Retinal pigment epithelial cell (primary cell): ENCODE results near the gene MAFG.
"Not testable (repeated sequence)": the region's sequence is repeated elsewhere in the genome, so short reads cannot be mapped to it uniquely, and the experiment has no call there.

ENCODE experiments used
- DNase-seq: peaks from one replicate; pipeline ENCODE4 v3.0.0-alpha.2; 2010; ENCODE audit warnings: low read depth
- H3K4me3 ChIP-seq: 2 replicates; pipeline ENCODE4 v1.5.1; 2011; ENCODE audit warnings: mild to moderate bottlenecking, low read length, control low read depth, moderate library complexity
- TF ChIP-seq, protein P1 (sequence below): conservative IDR thresholded peaks from 2 replicates; pipeline ENCODE4 v1.5.1; 2011; ENCODE audit warnings: low read depth, low read length, control low read depth, inconsistent platforms

Gene MAFG

DNA sequence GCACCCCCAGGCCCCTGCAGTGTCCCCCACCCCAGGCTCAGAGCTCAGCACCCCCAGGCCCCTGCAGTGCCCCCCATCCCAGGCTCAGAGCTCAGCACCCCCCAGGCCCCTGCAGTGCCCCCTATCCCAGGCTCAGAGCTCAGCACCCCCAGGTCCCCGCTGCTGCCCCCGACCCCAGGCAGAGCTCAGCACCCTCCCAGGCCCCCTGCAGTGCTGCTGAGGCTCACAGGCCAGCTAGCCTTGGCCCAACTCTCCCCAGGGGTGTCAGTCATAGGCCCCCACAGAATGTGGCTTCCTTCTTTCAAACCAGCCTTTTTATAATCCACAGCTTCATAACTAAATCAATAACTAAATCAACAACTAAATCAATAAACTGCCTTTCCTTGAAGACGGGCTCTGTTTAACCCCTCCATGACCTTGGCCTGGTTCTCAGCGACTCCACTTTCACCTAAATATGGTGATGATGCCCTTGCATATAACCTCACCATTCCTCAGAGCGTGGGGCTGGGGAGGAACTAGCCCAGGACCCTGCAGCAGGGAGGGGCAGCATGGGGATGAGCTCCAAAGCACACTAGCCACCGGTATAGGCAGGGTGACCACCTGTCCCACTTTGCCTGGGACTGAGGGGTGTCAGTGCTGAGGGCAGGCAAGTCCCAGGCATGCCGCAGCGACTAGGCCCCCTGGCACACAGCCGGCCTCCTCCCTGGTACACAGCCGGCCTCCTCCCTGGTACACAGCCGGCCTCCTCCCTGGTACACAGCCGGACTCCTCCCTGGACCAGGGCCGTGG lies 28.4 kb upstream of the MAFG start:
- H3K4me3 ChIP-seq: no peak overlapping the region
- no peak for DNase-seq
- TF ChIP-seq, protein P1, sequence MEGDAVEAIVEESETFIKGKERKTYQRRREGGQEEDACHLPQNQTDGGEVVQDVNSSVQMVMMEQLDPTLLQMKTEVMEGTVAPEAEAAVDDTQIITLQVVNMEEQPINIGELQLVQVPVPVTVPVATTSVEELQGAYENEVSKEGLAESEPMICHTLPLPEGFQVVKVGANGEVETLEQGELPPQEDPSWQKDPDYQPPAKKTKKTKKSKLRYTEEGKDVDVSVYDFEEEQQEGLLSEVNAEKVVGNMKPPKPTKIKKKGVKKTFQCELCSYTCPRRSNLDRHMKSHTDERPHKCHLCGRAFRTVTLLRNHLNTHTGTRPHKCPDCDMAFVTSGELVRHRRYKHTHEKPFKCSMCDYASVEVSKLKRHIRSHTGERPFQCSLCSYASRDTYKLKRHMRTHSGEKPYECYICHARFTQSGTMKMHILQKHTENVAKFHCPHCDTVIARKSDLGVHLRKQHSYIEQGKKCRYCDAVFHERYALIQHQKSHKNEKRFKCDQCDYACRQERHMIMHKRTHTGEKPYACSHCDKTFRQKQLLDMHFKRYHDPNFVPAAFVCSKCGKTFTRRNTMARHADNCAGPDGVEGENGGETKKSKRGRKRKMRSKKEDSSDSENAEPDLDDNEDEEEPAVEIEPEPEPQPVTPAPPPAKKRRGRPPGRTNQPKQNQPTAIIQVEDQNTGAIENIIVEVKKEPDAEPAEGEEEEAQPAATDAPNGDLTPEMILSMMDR: no peak

- no peak overlapping the region for H3K4me3 ChIP-seq
- no peak for DNase-seq
- TF ChIP-seq, protein P1: no peak
Observed at GRCh38 chr17:81955058-81955681, 27.6 kb upstream of the MAFG start.

- DNase-seq: no peak
Observed at GRCh38 chr17:81954131-81955057, 26.9 kb upstream of the MAFG start.

DNA sequence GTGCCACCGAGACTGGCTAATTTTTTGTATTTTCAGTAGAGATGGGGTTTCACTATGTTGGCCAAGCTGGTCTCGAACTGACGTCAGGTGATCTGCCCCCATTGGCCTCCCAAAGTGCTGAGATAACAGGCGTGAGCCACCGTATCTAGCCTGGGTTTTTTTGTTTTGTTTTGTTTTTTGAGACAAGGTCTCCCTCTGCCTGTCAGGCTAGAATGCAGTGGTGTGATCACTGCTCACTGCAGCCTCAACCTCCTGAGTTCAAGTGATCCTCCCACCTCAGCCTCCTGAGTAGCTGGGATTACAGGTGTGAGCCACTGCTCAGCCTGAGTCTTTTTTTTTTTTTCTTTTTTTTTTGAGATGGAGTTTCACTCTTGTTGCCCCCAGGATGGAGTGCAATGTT lies 25.9 kb upstream of the MAFG start:
- not testable (repeated sequence) for H3K4me3 ChIP-seq, DNase-seq

More at GRCh38 chr17:81954131-81955057, 26.9 kb upstream of the MAFG start:
- TF ChIP-seq, protein P1: no peak
- no peak overlapping the region for H3K4me3 ChIP-seq

DNA sequence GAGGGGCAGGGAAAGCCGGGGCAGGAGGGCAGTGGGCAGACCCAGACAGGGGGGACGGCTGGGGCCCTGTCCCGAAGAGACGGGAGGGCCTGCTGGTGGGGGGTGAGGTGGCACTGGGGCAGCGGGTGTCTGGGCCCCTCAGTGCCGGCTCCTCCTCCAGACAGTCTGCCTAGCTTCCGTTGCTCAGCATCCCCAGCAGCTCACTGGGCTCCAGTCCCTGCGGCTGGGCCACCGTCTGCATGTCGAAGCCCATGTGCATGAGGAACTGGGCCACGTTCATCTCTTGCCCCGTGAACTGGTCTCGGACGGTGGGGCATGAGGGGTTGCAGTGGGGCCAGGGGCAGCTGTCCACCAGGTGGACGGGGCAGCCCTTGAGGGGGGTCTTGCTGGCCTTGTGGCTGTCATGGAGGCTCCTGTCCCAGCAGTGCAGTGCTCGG lies 25.3 kb upstream of the MAFG start:
- no peak for DNase-seq
- TF ChIP-seq, protein P1: no peak
- no peak overlapping the region for H3K4me3 ChIP-seq

DNA sequence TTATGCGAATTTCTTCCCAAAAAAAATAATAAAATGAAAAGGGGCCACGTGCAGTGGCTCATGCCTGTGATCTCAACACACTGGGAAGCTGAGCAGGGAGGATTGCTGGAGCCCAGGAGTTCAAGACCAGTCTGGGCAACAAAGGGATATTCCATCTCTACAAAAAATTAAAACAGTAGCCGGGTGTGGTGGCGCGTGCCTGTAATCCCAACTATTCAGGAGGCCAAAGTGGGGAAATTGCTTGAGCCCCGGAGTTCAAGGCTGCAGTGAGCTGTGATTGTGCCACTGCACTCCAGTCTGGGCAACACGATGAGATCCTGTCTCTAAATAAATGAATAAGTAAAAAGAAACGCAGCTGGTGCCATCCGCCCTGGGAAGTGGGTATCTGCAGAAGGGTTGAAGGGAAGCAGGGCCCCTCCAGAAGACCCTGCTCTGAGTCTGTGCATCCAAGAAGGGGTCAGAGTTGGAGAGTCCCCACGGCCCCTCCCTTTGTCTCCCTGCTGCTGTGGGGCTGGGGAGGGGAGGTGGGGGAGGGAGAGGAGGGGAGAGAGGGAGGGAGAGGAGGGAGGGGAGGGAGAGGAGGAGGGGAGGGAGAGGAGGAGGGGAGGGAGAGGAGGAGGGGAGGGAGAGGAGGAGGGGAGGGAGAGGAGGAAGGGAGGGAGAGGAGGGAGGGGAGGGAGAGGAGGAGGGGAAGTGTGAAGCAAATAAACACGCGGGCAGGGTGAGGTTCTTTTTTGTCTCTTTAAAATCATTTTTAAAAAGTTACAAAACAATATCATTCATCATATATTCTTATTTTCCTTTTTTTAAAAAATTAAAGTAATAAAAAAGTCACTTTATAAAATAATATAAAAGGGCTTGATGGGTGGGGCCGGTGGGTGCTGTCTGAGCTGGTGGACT lies 24.5 kb upstream of the MAFG start:
- no peak for DNase-seq
- TF ChIP-seq, protein P1: no peak
- H3K4me3 ChIP-seq: no peak overlapping the region
